HG03196 (cell line): ENCODE data around the gene ZNF160.

Experiments used
- ATAC-seq: cut with Tn5 transposase; IDR thresholded peaks from one replicate; pipeline ENCODE4 v1.9.1; 2021; ENCODE audit not compliant: unreplicated experiment

ZNF160 gene

GRCh38 chr19:53019684-53020083 lies 83.5 kb downstream of the ZNF160 start:
- ATAC-seq: no peak
